Suppressor macrophage treated with lipopolysaccharide for 1 hour (primary cell): Measurements from ENCODE around the gene PLA2G12A.
A peak's percentile ranks its signal among the peaks of the same experiment; 100 is the strongest.
"Not testable (repeated sequence)": the region's sequence is repeated elsewhere in the genome, so short reads cannot be mapped to it uniquely, and the experiment has no call there.

Experiments used
- DNase-seq, 3 donors: peaks; one replicate each; pipeline ENCODE4 v3.0.0-alpha.2; 2020 to 2022

Gene PLA2G12A

GRCh38 chr4:109728385-109728784 lies 1.5 kb downstream of the PLA2G12A start:
- DNase-seq, result no peak

- DNase-seq, result peak in 2 of 3 donors; percentile 16 to 27
These were observed 6.8 kb downstream of the PLA2G12A start for GRCh38 chr4:109723110-109723509.

GRCh38 chr4:109722357-109722756 lies 7.5 kb downstream of the PLA2G12A start:
- no peak for DNase-seq

- peak in 1 of 3 donors; percentile 16 for DNase-seq
These were observed 8.8 kb downstream of the PLA2G12A start for GRCh38 chr4:109721033-109721432.

- no peak for DNase-seq
These were observed 10.3 kb downstream of the PLA2G12A start for GRCh38 chr4:109719604-109720003.

GRCh38 chr4:109718759-109719158 lies 11.1 kb downstream of the PLA2G12A start:
- no peak for DNase-seq

GRCh38 chr4:109713500-109713899 lies 16.4 kb downstream of the PLA2G12A start:
- DNase-seq, result no peak

GRCh38 chr4:109708990-109709389 lies 20.9 kb downstream of the PLA2G12A start:
- DNase-seq, result no peak

GRCh38 chr4:109708435-109708834 lies 21.4 kb downstream of the PLA2G12A start:
- no peak for DNase-seq

GRCh38 chr4:109703664-109704361 lies 26.1 kb downstream of the PLA2G12A start:
- peak; percentile 20 to 56 (median 29) for DNase-seq

GRCh38 chr4:109702950-109703663 lies 26.8 kb downstream of the PLA2G12A start, which contains the start of gene CASP6:
Gene CASP6, minus strand, starts transcription at chr4:109703445. Its CDS starts 50 bp downstream, at chr4:109703395.
- peak; percentile 80 to 93 (median 86) for DNase-seq

- DNase-seq, result no peak
These were observed 28.1 kb downstream of the PLA2G12A start for GRCh38 chr4:109701566-109702410.

- no peak for DNase-seq
These were observed 30.2 kb downstream of the PLA2G12A start for GRCh38 chr4:109699553-109700225.

- DNase-seq, result no peak
These were observed 31.2 kb downstream of the PLA2G12A start for GRCh38 chr4:109698656-109699055.

GRCh38 chr4:109691411-109691920 lies 38.4 kb downstream of the PLA2G12A start:
- no peak for DNase-seq

GRCh38 chr4:109690690-109691410 lies 39.0 kb downstream of the PLA2G12A start:
- DNase-seq, result no peak

GRCh38 chr4:109684727-109685126 lies 45.1 kb downstream of the PLA2G12A start:
- no peak for DNase-seq

GRCh38 chr4:109683621-109684253 lies 46.1 kb downstream of the PLA2G12A start:
- DNase-seq, result no peak

- DNase-seq, result no peak
These were observed 47.0 kb downstream of the PLA2G12A start for GRCh38 chr4:109682875-109683274.

- DNase-seq, result not testable (repeated sequence)
These were observed 50.9 kb downstream of the PLA2G12A start for GRCh38 chr4:109678925-109679324.

- not testable (repeated sequence) for DNase-seq
These were observed 51.4 kb downstream of the PLA2G12A start for GRCh38 chr4:109678472-109678871.
